ENCODE data around the gene CSNK1G2.

DNA sequence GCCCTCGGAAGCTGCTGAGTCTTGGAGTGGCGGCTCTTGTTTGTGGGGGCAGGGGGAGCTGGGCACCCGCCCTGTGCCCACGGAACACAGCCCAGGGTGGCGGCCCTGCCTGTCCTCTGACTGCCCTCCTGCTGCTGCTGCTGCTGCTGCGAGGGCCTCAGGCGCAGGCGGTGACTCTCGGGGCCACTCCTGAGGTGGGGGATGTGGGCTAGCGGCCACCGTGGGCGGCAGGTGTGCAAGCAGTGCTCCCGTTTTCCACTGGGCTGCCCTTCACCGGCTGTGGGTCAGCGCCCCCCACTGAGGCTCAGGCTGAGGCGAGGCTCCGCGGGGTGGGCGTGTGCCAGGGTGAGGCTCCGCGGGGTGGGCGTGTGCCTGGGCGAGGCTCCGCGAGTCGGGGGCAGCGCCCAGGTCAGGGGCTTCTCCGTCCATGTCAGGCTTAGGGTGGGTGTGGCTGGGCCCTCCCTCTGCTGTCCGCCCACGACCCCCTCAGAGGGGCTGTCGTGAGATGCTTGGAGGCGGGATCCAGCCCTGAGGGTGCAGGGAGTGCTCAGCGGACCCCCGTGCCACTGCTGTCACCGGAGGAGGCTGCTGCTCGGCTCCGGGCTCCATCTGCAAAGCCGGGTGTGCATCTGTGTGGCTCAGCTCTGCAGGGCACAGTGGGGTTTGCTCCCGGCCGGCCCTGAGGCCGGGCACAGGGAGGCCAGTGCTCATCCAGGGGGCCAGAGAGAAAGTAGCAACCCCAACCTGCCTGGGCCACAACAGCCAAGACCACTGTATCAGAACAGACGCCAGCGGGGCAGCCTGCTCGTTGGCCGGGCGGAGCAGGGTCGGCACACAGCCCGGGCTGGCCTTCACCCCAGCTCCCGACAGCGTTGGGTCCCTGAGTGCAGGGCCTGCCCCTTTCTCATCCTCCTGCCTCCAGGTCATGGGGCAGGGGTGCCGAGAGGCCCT is 14.5 kb downstream of the CSNK1G2 start:
- TF ChIP-seq, protein P1, sequence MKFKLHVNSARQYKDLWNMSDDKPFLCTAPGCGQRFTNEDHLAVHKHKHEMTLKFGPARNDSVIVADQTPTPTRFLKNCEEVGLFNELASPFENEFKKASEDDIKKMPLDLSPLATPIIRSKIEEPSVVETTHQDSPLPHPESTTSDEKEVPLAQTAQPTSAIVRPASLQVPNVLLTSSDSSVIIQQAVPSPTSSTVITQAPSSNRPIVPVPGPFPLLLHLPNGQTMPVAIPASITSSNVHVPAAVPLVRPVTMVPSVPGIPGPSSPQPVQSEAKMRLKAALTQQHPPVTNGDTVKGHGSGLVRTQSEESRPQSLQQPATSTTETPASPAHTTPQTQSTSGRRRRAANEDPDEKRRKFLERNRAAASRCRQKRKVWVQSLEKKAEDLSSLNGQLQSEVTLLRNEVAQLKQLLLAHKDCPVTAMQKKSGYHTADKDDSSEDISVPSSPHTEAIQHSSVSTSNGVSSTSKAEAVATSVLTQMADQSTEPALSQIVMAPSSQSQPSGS (CRISPR knock-in tag; IDR thresholded peaks at IDR 0.05; ENCODE audit: borderline replicate concordance, low read depth): no peak
- TF ChIP-seq, protein P2, sequence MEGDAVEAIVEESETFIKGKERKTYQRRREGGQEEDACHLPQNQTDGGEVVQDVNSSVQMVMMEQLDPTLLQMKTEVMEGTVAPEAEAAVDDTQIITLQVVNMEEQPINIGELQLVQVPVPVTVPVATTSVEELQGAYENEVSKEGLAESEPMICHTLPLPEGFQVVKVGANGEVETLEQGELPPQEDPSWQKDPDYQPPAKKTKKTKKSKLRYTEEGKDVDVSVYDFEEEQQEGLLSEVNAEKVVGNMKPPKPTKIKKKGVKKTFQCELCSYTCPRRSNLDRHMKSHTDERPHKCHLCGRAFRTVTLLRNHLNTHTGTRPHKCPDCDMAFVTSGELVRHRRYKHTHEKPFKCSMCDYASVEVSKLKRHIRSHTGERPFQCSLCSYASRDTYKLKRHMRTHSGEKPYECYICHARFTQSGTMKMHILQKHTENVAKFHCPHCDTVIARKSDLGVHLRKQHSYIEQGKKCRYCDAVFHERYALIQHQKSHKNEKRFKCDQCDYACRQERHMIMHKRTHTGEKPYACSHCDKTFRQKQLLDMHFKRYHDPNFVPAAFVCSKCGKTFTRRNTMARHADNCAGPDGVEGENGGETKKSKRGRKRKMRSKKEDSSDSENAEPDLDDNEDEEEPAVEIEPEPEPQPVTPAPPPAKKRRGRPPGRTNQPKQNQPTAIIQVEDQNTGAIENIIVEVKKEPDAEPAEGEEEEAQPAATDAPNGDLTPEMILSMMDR (IDR thresholded peaks at IDR 0.05): no peak
- TF ChIP-seq, protein P3, sequence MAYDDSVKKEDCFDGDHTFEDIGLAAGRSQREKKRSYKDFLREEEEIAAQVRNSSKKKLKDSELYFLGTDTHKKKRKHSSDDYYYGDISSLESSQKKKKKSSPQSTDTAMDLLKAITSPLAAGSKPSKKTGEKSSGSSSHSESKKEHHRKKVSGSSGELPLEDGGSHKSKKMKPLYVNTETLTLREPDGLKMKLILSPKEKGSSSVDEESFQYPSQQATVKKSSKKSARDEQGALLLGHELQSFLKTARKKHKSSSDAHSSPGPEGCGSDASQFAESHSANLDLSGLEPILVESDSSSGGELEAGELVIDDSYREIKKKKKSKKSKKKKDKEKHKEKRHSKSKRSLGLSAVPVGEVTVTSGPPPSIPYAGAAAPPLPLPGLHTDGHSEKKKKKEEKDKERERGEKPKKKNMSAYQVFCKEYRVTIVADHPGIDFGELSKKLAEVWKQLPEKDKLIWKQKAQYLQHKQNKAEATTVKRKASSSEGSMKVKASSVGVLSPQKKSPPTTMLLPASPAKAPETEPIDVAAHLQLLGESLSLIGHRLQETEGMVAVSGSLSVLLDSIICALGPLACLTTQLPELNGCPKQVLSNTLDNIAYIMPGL (CRISPR knock-in tag; IDR thresholded peaks at IDR 0.05): no peak
- TF ChIP-seq ZBTB21 (CRISPR knock-in tag; IDR thresholded peaks at IDR 0.05; ENCODE audit: borderline replicate concordance) (no peak), TCF7 (CRISPR knock-in tag; IDR thresholded peaks at IDR 0.05; ENCODE audit: low read depth) (no peak), PRRX2 (CRISPR knock-in tag; IDR thresholded peaks at IDR 0.05) (no peak), RELA (CRISPR knock-in tag; IDR thresholded peaks at IDR 0.05; ENCODE audit: borderline replicate concordance) (no peak), SMAD3 (CRISPR knock-in tag; IDR thresholded peaks at IDR 0.05; ENCODE audit: borderline replicate concordance) (no peak), NR2C2 (CRISPR knock-in tag; IDR thresholded peaks at IDR 0.05) (no peak), OVOL2 (CRISPR knock-in tag; IDR thresholded peaks at IDR 0.05; ENCODE audit: borderline replicate concordance) (no peak)
- TF ChIP-seq, protein P4, sequence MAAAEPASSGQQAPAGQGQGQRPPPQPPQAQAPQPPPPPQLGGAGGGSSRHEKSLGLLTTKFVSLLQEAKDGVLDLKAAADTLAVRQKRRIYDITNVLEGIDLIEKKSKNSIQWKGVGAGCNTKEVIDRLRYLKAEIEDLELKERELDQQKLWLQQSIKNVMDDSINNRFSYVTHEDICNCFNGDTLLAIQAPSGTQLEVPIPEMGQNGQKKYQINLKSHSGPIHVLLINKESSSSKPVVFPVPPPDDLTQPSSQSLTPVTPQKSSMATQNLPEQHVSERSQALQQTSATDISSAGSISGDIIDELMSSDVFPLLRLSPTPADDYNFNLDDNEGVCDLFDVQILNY (CRISPR knock-in tag; IDR thresholded peaks at IDR 0.05): no peak
- TF ChIP-seq, protein P5, sequence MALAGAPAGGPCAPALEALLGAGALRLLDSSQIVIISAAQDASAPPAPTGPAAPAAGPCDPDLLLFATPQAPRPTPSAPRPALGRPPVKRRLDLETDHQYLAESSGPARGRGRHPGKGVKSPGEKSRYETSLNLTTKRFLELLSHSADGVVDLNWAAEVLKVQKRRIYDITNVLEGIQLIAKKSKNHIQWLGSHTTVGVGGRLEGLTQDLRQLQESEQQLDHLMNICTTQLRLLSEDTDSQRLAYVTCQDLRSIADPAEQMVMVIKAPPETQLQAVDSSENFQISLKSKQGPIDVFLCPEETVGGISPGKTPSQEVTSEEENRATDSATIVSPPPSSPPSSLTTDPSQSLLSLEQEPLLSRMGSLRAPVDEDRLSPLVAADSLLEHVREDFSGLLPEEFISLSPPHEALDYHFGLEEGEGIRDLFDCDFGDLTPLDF (CRISPR knock-in tag; IDR thresholded peaks at IDR 0.05): no peak
- TF ChIP-seq, protein P6, sequence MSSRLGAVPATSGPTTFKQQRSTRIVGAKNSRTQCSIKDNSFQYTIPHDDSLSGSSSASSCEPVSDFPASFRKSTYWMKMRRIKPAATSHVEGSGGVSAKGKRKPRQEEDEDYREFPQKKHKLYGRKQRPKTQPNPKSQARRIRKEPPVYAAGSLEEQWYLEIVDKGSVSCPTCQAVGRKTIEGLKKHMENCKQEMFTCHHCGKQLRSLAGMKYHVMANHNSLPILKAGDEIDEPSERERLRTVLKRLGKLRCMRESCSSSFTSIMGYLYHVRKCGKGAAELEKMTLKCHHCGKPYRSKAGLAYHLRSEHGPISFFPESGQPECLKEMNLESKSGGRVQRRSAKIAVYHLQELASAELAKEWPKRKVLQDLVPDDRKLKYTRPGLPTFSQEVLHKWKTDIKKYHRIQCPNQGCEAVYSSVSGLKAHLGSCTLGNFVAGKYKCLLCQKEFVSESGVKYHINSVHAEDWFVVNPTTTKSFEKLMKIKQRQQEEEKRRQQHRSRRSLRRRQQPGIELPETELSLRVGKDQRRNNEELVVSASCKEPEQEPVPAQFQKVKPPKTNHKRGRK (CRISPR knock-in tag; IDR thresholded peaks at IDR 0.05; ENCODE audit: borderline replicate concordance): no peak

Measured in WTC11 (cell line).